ENCODE measurements around the gene ODF2.

Gene ODF2

DNA sequence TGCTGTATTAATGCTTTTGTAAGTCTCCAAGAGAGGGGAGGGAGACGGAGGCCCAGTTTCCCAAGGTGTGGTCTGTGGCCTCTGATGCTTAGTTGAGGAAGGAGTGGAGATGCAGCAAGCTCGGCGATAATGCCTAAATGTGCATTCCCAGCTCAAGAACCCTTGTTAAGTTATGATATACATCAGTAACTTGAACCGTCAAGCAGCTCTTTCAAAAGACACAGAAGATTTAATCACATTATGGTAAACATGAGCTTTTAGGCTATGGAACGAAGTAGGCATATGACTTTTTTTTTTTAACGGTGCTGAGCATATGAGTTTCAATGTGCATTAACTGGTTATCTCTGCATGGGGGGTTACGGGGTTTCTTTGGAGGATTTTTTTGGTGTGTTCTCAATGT, 26.4 kb downstream of the ODF2 start:
- H3K36me3 ChIP-seq (ENCODE audit: control insufficient read depth, insufficient read depth, low read length): peaks cover 93% of the 10 kb centered on the region
- H3K9me3 ChIP-seq (ENCODE audit: control insufficient read depth, low read length): no peaks in the 10 kb centered on the region
- 100% methylated on average over 2 of the region's 7 CpGs for WGBS, 2 experiments (ENCODE audit: insufficient coverage in 2 of 2)
- no peak overlapping the region for H3K27ac ChIP-seq (ENCODE audit: low read depth, low read length, severe bottlenecking)
- H3K4me3 ChIP-seq (ENCODE audit: extremely low read depth, insufficient read depth, low read length, poor library complexity, severe bottlenecking): no peak overlapping the region
- H3K4me1 ChIP-seq (ENCODE audit: control insufficient read depth, insufficient read depth, low read length, poor library complexity, severe bottlenecking): no peaks in the 10 kb centered on the region

DNA sequence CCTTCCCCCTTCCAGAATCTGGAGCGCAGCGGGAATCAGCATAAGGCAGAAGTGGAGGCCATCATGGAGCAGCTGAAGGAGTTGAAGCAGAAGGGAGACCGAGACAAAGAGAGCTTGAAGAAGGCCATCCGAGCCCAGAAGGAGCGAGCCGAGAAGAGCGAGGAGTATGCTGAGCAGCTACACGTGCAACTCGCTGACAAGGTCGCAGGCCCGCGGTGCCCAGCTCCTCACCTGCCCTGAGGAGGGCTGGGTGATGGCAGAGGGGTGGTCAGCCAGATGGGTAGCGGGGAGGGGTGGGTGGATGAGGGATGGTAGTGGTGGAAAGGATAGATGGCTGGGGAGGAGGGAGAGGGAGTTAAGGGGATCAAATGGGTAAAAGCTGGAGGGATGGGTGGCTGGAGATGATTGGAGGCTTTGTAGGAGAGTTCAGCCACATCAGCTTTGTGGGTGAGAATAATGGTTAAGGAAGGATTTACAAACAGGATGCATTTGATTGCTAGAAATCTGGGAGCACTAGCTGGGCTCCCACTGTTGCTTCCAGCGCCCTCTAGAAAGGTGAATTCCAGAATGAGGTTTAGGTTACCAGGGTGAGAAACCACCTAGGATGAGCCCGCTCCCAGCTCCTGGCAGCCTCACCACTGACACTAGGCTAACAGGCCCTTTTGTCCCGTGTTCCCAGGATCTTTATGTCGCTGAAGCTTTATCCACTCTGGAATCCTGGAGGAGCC, 29.0 kb downstream of the ODF2 start:
- no peak overlapping the region for H3K4me3 ChIP-seq (ENCODE audit: extremely low read depth, insufficient read depth, low read length, poor library complexity, severe bottlenecking)
- no peaks in the 10 kb centered on the region for H3K4me1 ChIP-seq (ENCODE audit: control insufficient read depth, insufficient read depth, low read length, poor library complexity, severe bottlenecking)
- no peak overlapping the region for H3K27ac ChIP-seq (ENCODE audit: low read depth, low read length, severe bottlenecking)
- 97 to 98% methylated on average over 12 to 16 of the region's 17 CpGs for WGBS, 2 experiments (ENCODE audit: insufficient coverage in 2 of 2)
- peaks cover 95% of the 10 kb centered on the region for H3K36me3 ChIP-seq (ENCODE audit: control insufficient read depth, insufficient read depth, low read length)
- no peaks in the 10 kb centered on the region for H3K9me3 ChIP-seq (ENCODE audit: control insufficient read depth, low read length)

DNA sequence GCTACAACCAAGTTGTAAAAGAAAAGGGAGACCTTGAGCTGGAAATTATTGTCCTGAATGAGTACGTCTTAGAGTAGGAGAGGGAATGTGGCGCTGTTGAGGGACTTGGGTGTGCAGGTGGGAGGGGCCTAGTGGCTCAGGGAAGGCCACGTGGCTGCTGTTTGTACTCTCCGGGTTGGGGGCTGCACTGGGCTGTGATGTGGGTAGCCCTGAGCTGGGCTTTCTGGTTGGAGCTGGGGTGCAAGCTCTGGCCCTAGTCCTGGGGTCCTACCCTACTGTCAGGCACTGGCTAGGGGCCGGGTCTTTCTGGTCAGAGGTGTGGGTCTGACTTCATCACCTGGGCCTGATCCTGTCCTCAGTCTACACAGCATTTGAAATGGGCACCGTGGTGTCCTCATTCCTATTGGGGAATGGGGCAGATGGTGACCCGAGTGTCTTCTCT, 29.6 kb downstream of the ODF2 start:
- Histone ChIP-seq H3K27ac (ENCODE audit: low read depth, low read length, severe bottlenecking) (no peak overlapping the region), H3K36me3 (ENCODE audit: control insufficient read depth, insufficient read depth, low read length) (peaks cover 94% of the 10 kb centered on the region), H3K9me3 (ENCODE audit: control insufficient read depth, low read length) (no peaks in the 10 kb centered on the region), H3K4me3 (ENCODE audit: extremely low read depth, insufficient read depth, low read length, poor library complexity, severe bottlenecking) (no peak overlapping the region), H3K4me1 (ENCODE audit: control insufficient read depth, insufficient read depth, low read length, poor library complexity, severe bottlenecking) (no peaks in the 10 kb centered on the region)
- 84 to 88% methylated on average over 5 to 6 of the region's 7 CpGs for WGBS, 2 experiments (ENCODE audit: insufficient coverage in 2 of 2)

DNA sequence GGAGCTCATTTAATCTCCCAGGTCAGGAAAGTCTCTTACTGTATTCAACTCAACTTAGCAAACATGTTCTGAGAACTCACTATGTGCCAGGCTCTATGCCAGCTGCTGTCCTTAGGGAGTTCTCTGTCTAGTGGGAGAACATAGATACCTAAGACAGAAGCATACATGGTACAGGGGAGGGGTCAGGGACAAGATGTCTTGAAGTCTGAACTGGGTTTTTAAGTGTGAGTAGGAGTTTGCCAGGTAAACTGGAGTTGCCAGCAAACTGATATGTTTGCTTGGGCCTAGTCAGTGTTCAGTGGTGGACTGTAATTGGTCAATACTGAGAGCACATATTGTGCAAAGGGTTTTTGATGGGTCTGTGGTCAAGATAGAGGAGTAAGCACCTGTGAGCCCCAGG, 30.4 kb downstream of the ODF2 start:
- peaks cover 92% of the 10 kb centered on the region for H3K36me3 ChIP-seq (ENCODE audit: control insufficient read depth, insufficient read depth, low read length)

DNA sequence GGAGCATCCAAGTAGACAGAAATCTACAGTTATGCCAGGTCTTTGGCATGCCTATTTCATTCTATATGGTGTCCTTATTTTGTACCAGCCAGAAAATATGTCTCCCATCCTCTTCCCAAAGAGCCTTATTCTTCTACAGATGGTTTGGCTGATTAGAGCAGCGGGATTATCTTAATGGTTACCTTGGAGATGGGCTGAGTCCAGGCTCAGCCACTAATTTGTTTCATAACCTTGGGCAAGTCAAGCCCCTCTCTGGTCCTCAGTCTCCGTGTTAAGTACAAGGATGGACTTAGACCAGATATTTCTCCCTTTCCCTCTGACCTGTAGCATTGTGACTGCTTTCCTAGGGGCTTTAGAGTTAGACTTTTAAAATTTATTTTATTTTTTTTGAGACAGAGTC, 37.6 kb downstream of the ODF2 start:
- no peak overlapping the region for H3K27ac ChIP-seq (ENCODE audit: low read depth, low read length, severe bottlenecking)
- no peak overlapping the region for H3K4me3 ChIP-seq (ENCODE audit: extremely low read depth, insufficient read depth, low read length, poor library complexity, severe bottlenecking)
- H3K9me3 ChIP-seq (ENCODE audit: control insufficient read depth, low read length): no peaks in the 10 kb centered on the region
- peaks cover 86% of the 10 kb centered on the region for H3K36me3 ChIP-seq (ENCODE audit: control insufficient read depth, insufficient read depth, low read length)
- H3K4me1 ChIP-seq (ENCODE audit: control insufficient read depth, insufficient read depth, low read length, poor library complexity, severe bottlenecking): no peaks in the 10 kb centered on the region
- WGBS, 2 experiments (ENCODE audit: insufficient coverage in 2 of 2): 100% methylated on average over 1 of the region's 2 CpGs; no CpG with 5 or more reads in 1 of the 2 experiments

More for the DNA sequence above, 30.4 kb downstream of the ODF2 start:
- Histone ChIP-seq H3K9me3 (ENCODE audit: control insufficient read depth, low read length) (no peaks in the 10 kb centered on the region), H3K4me1 (ENCODE audit: control insufficient read depth, insufficient read depth, low read length, poor library complexity, severe bottlenecking) (no peaks in the 10 kb centered on the region), H3K27ac (ENCODE audit: low read depth, low read length, severe bottlenecking) (no peak overlapping the region), H3K4me3 (ENCODE audit: extremely low read depth, insufficient read depth, low read length, poor library complexity, severe bottlenecking) (no peak overlapping the region)

DNA sequence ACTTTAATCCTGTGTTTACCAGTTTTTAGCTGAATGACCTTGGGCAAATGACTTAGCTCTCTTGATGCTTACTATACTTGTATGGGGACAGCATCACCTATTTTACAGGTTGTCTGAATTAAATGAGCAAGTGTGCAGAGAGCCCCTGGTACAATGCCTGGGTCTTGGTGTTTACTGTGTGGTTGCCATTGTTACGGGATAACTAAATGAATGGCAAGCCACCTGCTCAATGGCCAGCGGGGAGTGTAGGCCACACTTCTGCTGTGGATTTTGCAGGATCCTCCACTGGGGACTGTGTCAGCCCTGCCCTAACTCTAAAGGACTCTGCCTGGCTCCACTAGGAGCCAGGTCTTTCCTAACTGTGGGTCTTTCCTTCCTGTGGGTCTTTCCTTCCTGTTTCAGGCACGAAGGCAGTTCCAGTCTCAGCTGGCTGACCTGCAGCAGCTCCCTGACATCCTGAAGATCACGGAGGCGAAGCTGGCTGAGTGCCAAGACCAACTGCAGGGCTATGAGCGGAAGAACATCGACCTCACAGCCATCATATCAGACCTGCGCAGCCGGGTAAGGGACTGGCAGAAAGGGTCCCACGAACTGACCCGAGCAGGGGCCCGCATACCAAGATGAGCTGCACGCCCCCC, 38.4 kb downstream of the ODF2 start:
- WGBS, 2 experiments (ENCODE audit: insufficient coverage in 2 of 2): 93 to 96% methylated on average over 12 to 13 of the region's 13 CpGs
- H3K36me3 ChIP-seq (ENCODE audit: control insufficient read depth, insufficient read depth, low read length): peaks cover 88% of the 10 kb centered on the region

DNA sequence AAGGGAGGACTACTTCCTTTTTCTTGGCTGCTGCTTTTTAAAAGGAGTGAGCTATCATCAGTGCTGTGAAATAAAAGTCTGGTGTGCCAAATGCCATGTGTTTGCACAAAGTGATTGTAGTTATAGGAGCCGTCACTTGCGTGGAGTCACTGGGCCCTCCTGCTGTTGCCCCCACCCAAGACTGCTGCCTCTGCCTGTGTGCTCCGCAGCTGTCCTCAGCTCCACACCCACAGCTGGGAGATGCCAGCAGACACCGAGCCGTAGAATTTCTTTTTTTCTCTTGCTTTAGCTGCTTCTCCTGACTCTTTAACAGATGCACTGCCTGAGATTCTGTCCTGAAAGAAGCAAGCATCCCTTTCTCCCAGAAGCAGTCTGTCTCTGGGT, 38.9 kb downstream of the ODF2 start:
- Histone ChIP-seq H3K9me3 (ENCODE audit: control insufficient read depth, low read length) (no peaks in the 10 kb centered on the region), H3K4me3 (ENCODE audit: extremely low read depth, insufficient read depth, low read length, poor library complexity, severe bottlenecking) (no peak overlapping the region), H3K4me1 (ENCODE audit: control insufficient read depth, insufficient read depth, low read length, poor library complexity, severe bottlenecking) (no peaks in the 10 kb centered on the region), H3K27ac (ENCODE audit: low read depth, low read length, severe bottlenecking) (peak overlapping the region; percentile 6), H3K36me3 (ENCODE audit: control insufficient read depth, insufficient read depth, low read length) (peaks cover 88% of the 10 kb centered on the region)
- 98% methylated on average over 5 of the region's 5 CpGs for WGBS, 2 experiments (ENCODE audit: insufficient coverage in 2 of 2)

More for the DNA sequence above, 38.4 kb downstream of the ODF2 start:
- H3K4me3 ChIP-seq (ENCODE audit: extremely low read depth, insufficient read depth, low read length, poor library complexity, severe bottlenecking): no peak overlapping the region
- H3K9me3 ChIP-seq (ENCODE audit: control insufficient read depth, low read length): no peaks in the 10 kb centered on the region
- peak overlapping the region; percentile 6 for H3K27ac ChIP-seq (ENCODE audit: low read depth, low read length, severe bottlenecking)
- no peaks in the 10 kb centered on the region for H3K4me1 ChIP-seq (ENCODE audit: control insufficient read depth, insufficient read depth, low read length, poor library complexity, severe bottlenecking)

DNA sequence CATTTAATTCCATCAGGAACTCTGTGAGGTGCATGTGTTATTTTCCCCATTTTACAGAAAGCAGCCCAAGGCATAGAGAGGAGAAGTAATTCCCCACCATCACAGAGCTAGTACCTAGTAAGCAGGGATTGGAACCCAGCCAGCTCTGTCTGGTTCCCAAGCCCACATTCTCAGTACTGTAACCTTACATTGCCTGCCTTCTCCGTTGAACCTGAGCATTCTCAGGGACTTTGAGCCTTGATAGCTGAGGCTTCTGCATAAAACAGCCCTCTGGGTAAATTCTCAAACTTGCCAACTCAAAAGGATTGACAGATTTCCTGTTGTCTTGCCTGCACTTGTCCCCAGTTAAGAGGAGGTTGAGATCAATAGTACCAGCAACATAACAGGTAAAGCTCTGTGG, 39.5 kb downstream of the ODF2 start:
- H3K4me1 ChIP-seq (ENCODE audit: control insufficient read depth, insufficient read depth, low read length, poor library complexity, severe bottlenecking): no peaks in the 10 kb centered on the region
- whole genome bisulfite sequencing, 2 experiments (ENCODE audit: insufficient coverage in 2 of 2): 60 to 71% methylated on average over 1 of the region's 1 CpG
- H3K9me3 ChIP-seq (ENCODE audit: control insufficient read depth, low read length): no peaks in the 10 kb centered on the region
- H3K36me3 ChIP-seq (ENCODE audit: control insufficient read depth, insufficient read depth, low read length): peaks cover 90% of the 10 kb centered on the region
- no peak overlapping the region for H3K27ac ChIP-seq (ENCODE audit: low read depth, low read length, severe bottlenecking)
- no peak overlapping the region for H3K4me3 ChIP-seq (ENCODE audit: extremely low read depth, insufficient read depth, low read length, poor library complexity, severe bottlenecking)

DNA sequence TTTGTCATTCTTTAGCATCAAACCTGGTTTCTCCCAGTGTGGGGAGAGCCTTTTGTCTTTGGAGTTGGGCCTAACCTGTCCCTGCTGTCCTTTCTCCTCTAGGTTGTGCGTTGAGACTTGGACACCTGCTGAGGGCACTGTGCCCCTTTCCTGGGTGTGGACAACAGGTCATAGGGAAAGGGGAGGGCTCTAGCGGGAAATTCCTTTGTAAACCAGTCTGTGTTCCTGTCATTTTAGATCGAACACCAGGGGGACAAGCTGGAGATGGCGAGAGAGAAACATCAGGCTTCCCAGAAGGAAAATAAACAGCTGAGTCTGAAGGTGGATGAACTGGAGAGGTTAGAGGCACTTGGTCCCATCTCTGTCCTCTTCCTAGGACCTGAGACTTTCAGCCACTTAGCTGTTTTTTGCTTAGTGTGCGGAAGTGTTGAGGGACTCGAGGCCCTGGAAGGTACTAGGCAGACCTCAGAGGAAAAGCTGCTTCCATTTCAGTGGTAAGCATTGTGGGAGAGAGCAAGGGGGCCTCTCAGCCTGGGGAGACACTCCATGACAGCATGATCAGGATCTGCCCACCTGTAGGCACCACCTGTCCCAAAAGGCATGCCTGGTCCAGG, 40.1 kb downstream of the ODF2 start:
- Histone ChIP-seq H3K4me3 (ENCODE audit: extremely low read depth, insufficient read depth, low read length, poor library complexity, severe bottlenecking) (no peak overlapping the region), H3K27ac (ENCODE audit: low read depth, low read length, severe bottlenecking) (peak overlapping the region; percentile 29), H3K4me1 (ENCODE audit: control insufficient read depth, insufficient read depth, low read length, poor library complexity, severe bottlenecking) (no peaks in the 10 kb centered on the region), H3K36me3 (ENCODE audit: control insufficient read depth, insufficient read depth, low read length) (peaks cover 90% of the 10 kb centered on the region), H3K9me3 (ENCODE audit: control insufficient read depth, low read length) (no peaks in the 10 kb centered on the region)
- WGBS, 2 experiments (ENCODE audit: insufficient coverage in 2 of 2): 86% methylated on average over 3 to 6 of the region's 6 CpGs

DNA sequence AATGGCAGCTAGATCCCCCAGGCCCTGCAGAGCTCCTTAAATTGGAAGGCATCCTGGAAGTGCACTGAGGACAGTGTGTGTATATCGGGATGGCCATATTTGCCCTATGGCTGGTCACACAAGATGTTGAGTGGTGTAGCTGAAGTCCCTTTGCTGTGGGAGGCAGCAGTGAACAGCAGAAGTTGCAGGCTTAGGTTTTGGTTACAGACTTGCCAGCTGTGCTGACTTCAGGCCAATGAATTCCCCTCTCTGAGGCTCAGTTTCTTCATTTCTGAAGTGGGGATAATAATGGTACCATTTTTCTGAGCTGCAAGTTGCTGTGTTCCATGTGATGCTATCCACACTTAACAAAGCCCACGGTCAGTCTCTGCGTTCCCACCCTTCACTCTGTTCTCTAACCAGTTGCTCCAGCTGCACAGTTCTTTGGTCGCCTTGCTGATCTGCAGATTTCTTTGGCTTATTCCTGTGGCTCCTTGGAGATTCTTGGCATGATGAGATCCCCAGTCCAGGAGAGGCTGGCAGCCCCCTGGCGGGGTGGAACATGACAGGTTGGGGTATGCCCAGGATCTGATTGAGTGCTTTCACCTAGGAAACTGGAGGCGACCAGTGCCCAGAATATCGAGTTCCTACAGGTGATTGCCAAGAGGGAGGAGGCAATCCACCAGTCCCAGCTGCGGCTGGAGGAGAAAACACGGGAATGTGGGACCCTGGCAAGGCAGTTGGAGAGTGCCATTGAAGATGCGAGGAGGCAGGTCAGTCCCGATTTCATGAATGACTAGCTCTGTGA, 42.2 kb downstream of the ODF2 start:
- H3K27ac ChIP-seq (ENCODE audit: low read depth, low read length, severe bottlenecking): no peak overlapping the region
- H3K36me3 ChIP-seq (ENCODE audit: control insufficient read depth, insufficient read depth, low read length): peaks cover 90% of the 10 kb centered on the region
- 97 to 98% methylated on average over 9 of the region's 11 CpGs for WGBS, 2 experiments (ENCODE audit: insufficient coverage in 2 of 2)
- H3K4me1 ChIP-seq (ENCODE audit: control insufficient read depth, insufficient read depth, low read length, poor library complexity, severe bottlenecking): no peaks in the 10 kb centered on the region
- no peak overlapping the region for H3K4me3 ChIP-seq (ENCODE audit: extremely low read depth, insufficient read depth, low read length, poor library complexity, severe bottlenecking)
- H3K9me3 ChIP-seq (ENCODE audit: control insufficient read depth, low read length): no peaks in the 10 kb centered on the region
